Measurements from ENCODE around the gene HERPUD1. TPM values are rescaled to one million over a fixed set of nuclear protein-coding genes. Genes with fewer than 3 reads are reported as not detected.

The HERPUD1 gene
- total RNA-seq, 1 experiment from 2014 or later, result 30.8 TPM

GRCh38 chr16:56914896-56915295, 17.0 kb upstream of the HERPUD1 start:
- ChIA-PET POLR2A (interaction anchor here (1.6 kb wide), 1 partner anchor 17 kb away, joined by 3 read pairs; no protein-coding TSS in a partner anchor), CTCF (interaction anchor here (1.1 kb wide), 1 partner anchor 18 kb away, joined by 3 read pairs; no protein-coding TSS in a partner anchor)
- TF ChIP-seq HMGXB4 (CRISPR knock-in tag; IDR thresholded peaks at IDR 0.05) (no peak), TEAD4 (CRISPR knock-in tag; IDR thresholded peaks at IDR 0.05) (no peak), JUN (CRISPR knock-in tag; IDR thresholded peaks at IDR 0.05) (no peak), SP1 (CRISPR knock-in tag; conservative IDR thresholded peaks at IDR 0.05) (no peak), NFYB (CRISPR knock-in tag; conservative IDR thresholded peaks at IDR 0.05; ENCODE audit: low read depth) (no peak), CBFB (CRISPR knock-in tag; IDR thresholded peaks at IDR 0.05; ENCODE audit: low read depth) (no peak), RELA (CRISPR knock-in tag; IDR thresholded peaks at IDR 0.05; ENCODE audit: borderline replicate concordance) (no peak), ATF1 (CRISPR knock-in tag; IDR thresholded peaks at IDR 0.05) (no peak), ZBTB21 (CRISPR knock-in tag; IDR thresholded peaks at IDR 0.05; ENCODE audit: borderline replicate concordance) (no peak)
- TF ChIP-seq, protein P1, sequence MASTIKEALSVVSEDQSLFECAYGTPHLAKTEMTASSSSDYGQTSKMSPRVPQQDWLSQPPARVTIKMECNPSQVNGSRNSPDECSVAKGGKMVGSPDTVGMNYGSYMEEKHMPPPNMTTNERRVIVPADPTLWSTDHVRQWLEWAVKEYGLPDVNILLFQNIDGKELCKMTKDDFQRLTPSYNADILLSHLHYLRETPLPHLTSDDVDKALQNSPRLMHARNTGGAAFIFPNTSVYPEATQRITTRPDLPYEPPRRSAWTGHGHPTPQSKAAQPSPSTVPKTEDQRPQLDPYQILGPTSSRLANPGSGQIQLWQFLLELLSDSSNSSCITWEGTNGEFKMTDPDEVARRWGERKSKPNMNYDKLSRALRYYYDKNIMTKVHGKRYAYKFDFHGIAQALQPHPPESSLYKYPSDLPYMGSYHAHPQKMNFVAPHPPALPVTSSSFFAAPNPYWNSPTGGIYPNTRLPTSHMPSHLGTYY (CRISPR knock-in tag; IDR thresholded peaks at IDR 0.05), result no peak
- TF ChIP-seq, protein P2, sequence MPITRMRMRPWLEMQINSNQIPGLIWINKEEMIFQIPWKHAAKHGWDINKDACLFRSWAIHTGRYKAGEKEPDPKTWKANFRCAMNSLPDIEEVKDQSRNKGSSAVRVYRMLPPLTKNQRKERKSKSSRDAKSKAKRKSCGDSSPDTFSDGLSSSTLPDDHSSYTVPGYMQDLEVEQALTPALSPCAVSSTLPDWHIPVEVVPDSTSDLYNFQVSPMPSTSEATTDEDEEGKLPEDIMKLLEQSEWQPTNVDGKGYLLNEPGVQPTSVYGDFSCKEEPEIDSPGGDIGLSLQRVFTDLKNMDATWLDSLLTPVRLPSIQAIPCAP (CRISPR knock-in tag; IDR thresholded peaks at IDR 0.05), result no peak
- TF ChIP-seq, protein P3, sequence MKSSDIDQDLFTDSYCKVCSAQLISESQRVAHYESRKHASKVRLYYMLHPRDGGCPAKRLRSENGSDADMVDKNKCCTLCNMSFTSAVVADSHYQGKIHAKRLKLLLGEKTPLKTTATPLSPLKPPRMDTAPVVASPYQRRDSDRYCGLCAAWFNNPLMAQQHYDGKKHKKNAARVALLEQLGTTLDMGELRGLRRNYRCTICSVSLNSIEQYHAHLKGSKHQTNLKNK (CRISPR knock-in tag; IDR thresholded peaks at IDR 0.05), result no peak
- H3K36me3 Mint-ChIP-seq, result no peaks in the 10 kb centered on the region
- no peaks in the 10 kb centered on the region for H3K9me3 Mint-ChIP-seq
- no peak overlapping the region for H3K27ac Mint-ChIP-seq
- no peak overlapping the region for H3K4me3 Mint-ChIP-seq
- no peaks in the 10 kb centered on the region; the same call in 1 of the 2 replicates for H3K27me3 Mint-ChIP-seq (ENCODE audit: low read depth)
- ATAC-seq, result no peak
- H3K4me1 Mint-ChIP-seq, result peaks cover 27% of the 10 kb centered on the region
- no peak for DNase-seq (ENCODE audit: low spot score)

- ATAC-seq (no peak), DNase-seq (ENCODE audit: low spot score) (no peak)
- H3K9me3 Mint-ChIP-seq, result no peaks in the 10 kb centered on the region
- H3K36me3 Mint-ChIP-seq, result no peaks in the 10 kb centered on the region
- no peak overlapping the region for H3K27ac Mint-ChIP-seq
- POLR2A ChIA-PET, result interaction anchor here (1.6 kb wide), 1 partner anchor 16 kb away, joined by 3 read pairs; no protein-coding TSS in a partner anchor
- peaks cover 21% of the 10 kb centered on the region for H3K4me1 Mint-ChIP-seq
- CTCF ChIA-PET, result interaction anchor here (1.1 kb wide), 1 partner anchor 18 kb away, joined by 3 read pairs; no protein-coding TSS in a partner anchor
- no peaks in the 10 kb centered on the region; the same call in 1 of the 2 replicates for H3K27me3 Mint-ChIP-seq (ENCODE audit: low read depth)
- no peak overlapping the region for H3K4me3 Mint-ChIP-seq
- TF ChIP-seq SMAD3 (CRISPR knock-in tag; IDR thresholded peaks at IDR 0.05; ENCODE audit: borderline replicate concordance) (no peak), E2F4 (CRISPR knock-in tag; IDR thresholded peaks at IDR 0.05; ENCODE audit: borderline replicate concordance, low read depth) (no peak), TP53 (CRISPR knock-in tag; IDR thresholded peaks at IDR 0.05) (no peak), ZNF317 (CRISPR knock-in tag; IDR thresholded peaks at IDR 0.05; ENCODE audit: borderline replicate concordance, low read depth) (no peak), NR2C2 (CRISPR knock-in tag; IDR thresholded peaks at IDR 0.05) (no peak), MAX (CRISPR knock-in tag; IDR thresholded peaks at IDR 0.05) (no peak), RORB (CRISPR knock-in tag; IDR thresholded peaks at IDR 0.05) (no peak), ARID4B (CRISPR knock-in tag; IDR thresholded peaks at IDR 0.05; ENCODE audit: borderline replicate concordance) (no peak)
- TF ChIP-seq, protein P4, sequence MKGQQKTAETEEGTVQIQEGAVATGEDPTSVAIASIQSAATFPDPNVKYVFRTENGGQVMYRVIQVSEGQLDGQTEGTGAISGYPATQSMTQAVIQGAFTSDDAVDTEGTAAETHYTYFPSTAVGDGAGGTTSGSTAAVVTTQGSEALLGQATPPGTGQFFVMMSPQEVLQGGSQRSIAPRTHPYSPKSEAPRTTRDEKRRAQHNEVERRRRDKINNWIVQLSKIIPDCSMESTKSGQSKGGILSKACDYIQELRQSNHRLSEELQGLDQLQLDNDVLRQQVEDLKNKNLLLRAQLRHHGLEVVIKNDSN (CRISPR knock-in tag; IDR thresholded peaks at IDR 0.05), result no peak
Measured at GRCh38 chr16:56915336-56916119, 16.4 kb upstream of the HERPUD1 start.

Data from WTC11 (cell line).